Panc1 (cell line): ENCODE measurements around the gene MARCKSL1.

ENCODE experiments used
- POLR2AphosphoS5 ChIP-seq: IDR thresholded peaks from 2 replicates; pipeline ENCODE4 v1.6.1; 2012; ENCODE audit warnings: mild to moderate bottlenecking, low read depth, low read length, moderate library complexity
- SIN3A ChIP-seq: IDR thresholded peaks from 2 replicates; pipeline ENCODE4 v1.6.1; 2012; ENCODE audit warnings: low read depth, mild to moderate bottlenecking, low read length, moderate library complexity, borderline replicate concordance; ENCODE audit not compliant: insufficient read depth
- TCF7L2 ChIP-seq: IDR thresholded peaks from 2 replicates; pipeline ENCODE4 v1.6.1; 2011; ENCODE audit warnings: mild to moderate bottlenecking, low read depth, low read length, inconsistent platforms
- TF ChIP-seq, protein P1 (sequence below): fragments of 450-650 bp; IDR thresholded peaks from 2 replicates; pipeline ENCODE4 v1.5.1; 2017; ENCODE audit warnings: mild to moderate bottlenecking

DNA sequence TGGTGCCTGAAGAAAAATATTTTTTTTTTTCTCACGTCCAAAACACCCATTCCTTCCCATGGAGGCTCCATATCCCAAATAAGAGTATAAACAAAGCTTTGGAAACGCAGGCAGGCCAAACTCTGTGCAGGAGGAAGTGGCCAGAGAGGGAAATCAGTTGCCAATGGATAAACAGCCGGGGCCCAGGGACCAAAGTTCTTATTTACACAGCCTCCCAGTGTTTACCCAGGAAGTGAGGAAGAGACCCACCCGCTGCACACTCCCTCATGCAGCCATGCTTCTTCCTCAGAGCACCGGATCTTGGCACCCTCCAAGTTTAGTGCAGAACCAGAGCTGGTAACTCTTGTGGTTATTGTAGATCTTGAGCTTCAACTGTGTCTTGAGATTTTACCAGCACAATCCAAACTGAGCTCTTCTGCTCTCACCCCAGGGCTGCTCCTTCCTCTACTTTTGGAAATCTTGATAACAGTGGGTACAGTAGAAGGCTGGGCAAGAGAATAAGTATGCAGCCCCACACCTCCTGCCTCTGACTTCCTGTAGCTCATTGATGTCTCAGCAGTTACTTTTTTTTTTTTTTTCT, 14.2 kb downstream of the MARCKSL1 start:
- TF ChIP-seq, protein P1, sequence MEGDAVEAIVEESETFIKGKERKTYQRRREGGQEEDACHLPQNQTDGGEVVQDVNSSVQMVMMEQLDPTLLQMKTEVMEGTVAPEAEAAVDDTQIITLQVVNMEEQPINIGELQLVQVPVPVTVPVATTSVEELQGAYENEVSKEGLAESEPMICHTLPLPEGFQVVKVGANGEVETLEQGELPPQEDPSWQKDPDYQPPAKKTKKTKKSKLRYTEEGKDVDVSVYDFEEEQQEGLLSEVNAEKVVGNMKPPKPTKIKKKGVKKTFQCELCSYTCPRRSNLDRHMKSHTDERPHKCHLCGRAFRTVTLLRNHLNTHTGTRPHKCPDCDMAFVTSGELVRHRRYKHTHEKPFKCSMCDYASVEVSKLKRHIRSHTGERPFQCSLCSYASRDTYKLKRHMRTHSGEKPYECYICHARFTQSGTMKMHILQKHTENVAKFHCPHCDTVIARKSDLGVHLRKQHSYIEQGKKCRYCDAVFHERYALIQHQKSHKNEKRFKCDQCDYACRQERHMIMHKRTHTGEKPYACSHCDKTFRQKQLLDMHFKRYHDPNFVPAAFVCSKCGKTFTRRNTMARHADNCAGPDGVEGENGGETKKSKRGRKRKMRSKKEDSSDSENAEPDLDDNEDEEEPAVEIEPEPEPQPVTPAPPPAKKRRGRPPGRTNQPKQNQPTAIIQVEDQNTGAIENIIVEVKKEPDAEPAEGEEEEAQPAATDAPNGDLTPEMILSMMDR: no peak
- TF ChIP-seq TCF7L2 (no peak), POLR2AphosphoS5 (no peak), SIN3A (no peak)
